HUES64 (cell line): ENCODE results near the gene HOMEZ. TPM values are rescaled to one million over a fixed set of nuclear protein-coding genes. Genes with fewer than 3 reads are reported as not detected.
"Not testable (repeated sequence)": the region's sequence is repeated elsewhere in the genome, so short reads cannot be mapped to it uniquely, and the experiment has no call there.

Experiments
- H3K27ac ChIP-seq: 2 replicates; pipeline ENCODE4 v1.7.0; 2013; ENCODE audit warnings: low read depth, low read length, inconsistent platforms
- H3K27me3 ChIP-seq: 2 replicates; pipeline ENCODE4 v1.6.1; 2013; ENCODE audit warnings: mild to moderate bottlenecking, low read length; ENCODE audit not compliant: insufficient read depth
- H3K36me3 ChIP-seq: 2 replicates; pipeline ENCODE4 v1.6.1; 2013; ENCODE audit warnings: mild to moderate bottlenecking, low read length; ENCODE audit not compliant: insufficient read depth
- H3K4me1 ChIP-seq: 2 replicates; pipeline ENCODE4 v1.6.1; 2013; ENCODE audit warnings: mild to moderate bottlenecking, low read length, moderate library complexity; ENCODE audit not compliant: insufficient read depth
- H3K4me3 ChIP-seq: 2 replicates; pipeline ENCODE4 v1.5.1; 2013; ENCODE audit warnings: mild to moderate bottlenecking, low read length, moderate library complexity
- H3K9ac ChIP-seq: 2 replicates; pipeline ENCODE4 v1.6.1; 2013; ENCODE audit warnings: mild to moderate bottlenecking, low read depth, low read length
- H3K9me3 ChIP-seq: 2 replicates; pipeline ENCODE4 v1.6.1; 2013; ENCODE audit warnings: low read depth, low read length; ENCODE audit not compliant: insufficient read depth
- WGBS: fragments of 150-250, 120-280 bp; methylation state at CpG from one replicate; pipeline ENCODE4 v1.1.7; 2013; ENCODE audit warnings: missing lambda C conversion rate; 5-methylcytosine and 5-hydroxymethylcytosine counted together
- polyA plus RNA-seq, 2 experiments: library from polyadenylated mRNA; stranded (reverse); fragments of 50-300 nt; gene quantifications; one replicate each; pipeline ENCODE4 v1.2.3, GENCODE V29; 2013

The HOMEZ gene, protein sequence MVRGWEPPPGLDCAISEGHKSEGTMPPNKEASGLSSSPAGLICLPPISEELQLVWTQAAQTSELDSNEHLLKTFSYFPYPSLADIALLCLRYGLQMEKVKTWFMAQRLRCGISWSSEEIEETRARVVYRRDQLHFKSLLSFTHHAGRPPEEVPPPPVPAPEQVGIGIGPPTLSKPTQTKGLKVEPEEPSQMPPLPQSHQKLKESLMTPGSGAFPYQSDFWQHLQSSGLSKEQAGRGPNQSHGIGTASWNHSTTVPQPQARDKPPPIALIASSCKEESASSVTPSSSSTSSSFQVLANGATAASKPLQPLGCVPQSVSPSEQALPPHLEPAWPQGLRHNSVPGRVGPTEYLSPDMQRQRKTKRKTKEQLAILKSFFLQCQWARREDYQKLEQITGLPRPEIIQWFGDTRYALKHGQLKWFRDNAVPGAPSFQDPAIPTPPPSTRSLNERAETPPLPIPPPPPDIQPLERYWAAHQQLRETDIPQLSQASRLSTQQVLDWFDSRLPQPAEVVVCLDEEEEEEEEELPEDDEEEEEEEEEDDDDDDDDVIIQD
- 8.1 TPM for polyA plus RNA-seq (2013, experiment 1 of 2)
- 11.6 TPM for polyA plus RNA-seq (2013, experiment 2 of 2)

DNA sequence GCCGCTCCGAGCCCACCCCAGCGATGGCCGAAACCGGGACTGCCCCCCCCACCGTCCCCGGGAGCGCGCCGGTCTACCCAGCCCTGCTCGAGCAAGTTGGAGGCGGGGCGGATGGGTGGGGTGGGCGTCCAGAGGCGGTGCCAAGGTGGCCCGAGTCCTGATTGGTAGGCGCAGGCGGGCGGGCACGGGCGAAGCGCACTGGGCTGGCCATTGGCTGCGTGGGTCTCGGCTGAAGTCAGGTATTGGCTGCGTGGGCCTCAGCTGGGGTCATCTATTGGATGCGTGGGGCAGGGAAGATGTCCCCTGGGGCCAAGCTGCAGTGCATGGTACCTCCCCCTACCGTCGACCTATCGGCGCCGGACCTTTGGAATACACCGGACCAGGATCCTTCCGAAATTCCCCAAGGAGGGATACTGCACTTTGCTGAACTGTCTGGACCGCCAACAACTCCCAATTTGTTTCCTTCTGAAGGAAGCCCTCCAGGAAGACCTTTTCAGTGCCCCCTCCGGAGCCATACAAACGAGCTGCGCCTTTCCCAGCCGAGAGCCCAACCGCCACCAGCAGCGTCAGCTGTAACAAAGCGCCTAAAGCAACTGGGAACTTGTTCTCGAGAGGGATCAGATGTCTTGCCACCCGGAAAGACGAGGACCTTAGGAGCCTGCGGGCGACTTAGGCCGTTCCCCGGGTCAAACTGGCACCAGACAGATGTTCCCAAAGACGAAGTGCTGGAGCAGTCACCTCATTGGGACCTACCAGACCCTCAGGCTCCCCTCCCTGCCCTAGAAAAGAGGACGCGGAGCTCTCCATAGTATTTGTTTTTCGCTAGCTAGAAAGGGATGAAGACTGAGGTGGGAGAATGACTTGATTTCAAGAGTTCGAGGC, at the start of gene HOMEZ:
HOMEZ (minus strand) TSS at position 113 of the 882 bp plus-strand sequence. CDS start 180 bp downstream, outside the sequence.
- WGBS: 1% methylated on average over 53 of the region's 53 CpGs

DNA sequence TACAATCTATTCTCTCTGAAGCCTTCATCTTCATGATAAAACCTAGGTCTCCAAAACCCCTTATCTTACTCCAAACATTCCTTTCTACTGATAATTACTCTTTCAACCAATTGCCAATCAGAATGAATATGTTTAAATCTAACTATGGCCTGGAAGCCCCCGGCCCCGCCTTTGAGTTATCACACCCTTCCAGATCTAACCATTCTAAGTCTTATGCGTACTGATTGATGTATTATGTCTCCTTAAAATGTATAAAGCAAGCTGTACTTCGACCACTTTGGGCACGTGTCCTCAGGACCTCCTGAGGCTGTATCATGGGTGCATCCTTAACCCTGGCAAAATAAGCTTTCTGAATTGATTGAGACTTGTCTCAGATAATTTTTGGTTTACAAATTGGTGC, 49.7 kb upstream of the HOMEZ start:
- Histone ChIP-seq H3K36me3 (no peaks in the 10 kb centered on the region), H3K4me1 (no peaks in the 10 kb centered on the region), H3K9me3 (peaks cover 26% of the 10 kb centered on the region), H3K27ac (no peak overlapping the region), H3K27me3 (no peaks in the 10 kb centered on the region; the same call in 1 of the 2 replicates), H3K4me3 (no peak overlapping the region), H3K9ac (no peak overlapping the region)
- 81% methylated on average over 5 of the region's 5 CpGs for WGBS

More for the DNA sequence above, at the start of gene HOMEZ:
- Histone ChIP-seq H3K36me3 (no peaks in the 10 kb centered on the region; the same call in 1 of the 2 replicates), H3K4me1 (peaks cover 12% of the 10 kb centered on the region; the same call in 1 of the 2 replicates), H3K9ac (peak within 1 kb of the TSS; percentile 75), H3K9me3 (no peaks in the 10 kb centered on the region), H3K27me3 (peaks cover 57% of the 10 kb centered on the region), H3K27ac (peak within 1 kb of the TSS; percentile 44), H3K4me3 (peak within 1 kb of the TSS; percentile 89)

DNA sequence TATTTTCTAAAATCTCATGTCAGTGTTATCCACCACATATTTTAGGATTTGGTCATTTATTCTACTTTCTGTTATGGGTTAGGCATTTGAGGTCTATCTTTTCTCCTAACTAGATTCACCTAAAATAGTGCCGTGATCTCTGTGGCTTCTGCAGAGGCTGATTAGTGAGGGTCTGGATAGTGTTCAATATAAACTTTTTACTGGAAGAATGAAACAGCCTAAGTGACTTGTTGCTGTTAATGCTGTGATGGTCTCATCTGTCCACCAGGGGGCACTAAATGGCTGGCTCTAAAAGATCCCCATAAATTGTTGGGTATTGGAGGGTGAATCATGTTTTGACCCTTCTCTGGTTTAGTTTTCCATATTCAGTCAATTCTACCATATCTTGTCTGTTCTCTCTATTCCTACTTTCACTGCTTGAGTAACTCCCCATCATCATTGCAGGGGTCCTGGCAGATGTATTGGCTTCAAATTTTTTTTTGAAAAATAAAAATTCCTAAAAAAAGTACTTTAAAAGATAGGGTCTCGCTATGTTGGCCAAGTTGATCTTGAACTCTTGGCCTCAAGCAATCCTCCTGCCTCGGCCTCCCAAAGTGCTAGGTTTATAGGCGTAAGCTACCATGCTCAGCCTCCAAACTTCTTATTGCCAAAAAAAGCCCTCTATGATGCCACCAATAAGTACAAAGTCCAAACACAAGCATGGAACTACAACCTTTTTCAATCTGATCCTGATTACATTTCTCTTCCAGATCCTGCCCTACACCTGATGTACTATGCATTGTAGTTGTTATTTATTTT, 42.2 kb upstream of the HOMEZ start:
- H3K4me1 ChIP-seq: no peaks in the 10 kb centered on the region; the same call in 1 of the 2 replicates
- no peak overlapping the region for H3K9ac ChIP-seq
- 58% methylated on average over 4 of the region's 4 CpGs for WGBS
- H3K36me3 ChIP-seq: peaks cover 30% of the 10 kb centered on the region
- H3K27me3 ChIP-seq: no peaks in the 10 kb centered on the region
- no peak overlapping the region for H3K27ac ChIP-seq
- H3K4me3 ChIP-seq: no peak overlapping the region
- no peaks in the 10 kb centered on the region for H3K9me3 ChIP-seq

DNA sequence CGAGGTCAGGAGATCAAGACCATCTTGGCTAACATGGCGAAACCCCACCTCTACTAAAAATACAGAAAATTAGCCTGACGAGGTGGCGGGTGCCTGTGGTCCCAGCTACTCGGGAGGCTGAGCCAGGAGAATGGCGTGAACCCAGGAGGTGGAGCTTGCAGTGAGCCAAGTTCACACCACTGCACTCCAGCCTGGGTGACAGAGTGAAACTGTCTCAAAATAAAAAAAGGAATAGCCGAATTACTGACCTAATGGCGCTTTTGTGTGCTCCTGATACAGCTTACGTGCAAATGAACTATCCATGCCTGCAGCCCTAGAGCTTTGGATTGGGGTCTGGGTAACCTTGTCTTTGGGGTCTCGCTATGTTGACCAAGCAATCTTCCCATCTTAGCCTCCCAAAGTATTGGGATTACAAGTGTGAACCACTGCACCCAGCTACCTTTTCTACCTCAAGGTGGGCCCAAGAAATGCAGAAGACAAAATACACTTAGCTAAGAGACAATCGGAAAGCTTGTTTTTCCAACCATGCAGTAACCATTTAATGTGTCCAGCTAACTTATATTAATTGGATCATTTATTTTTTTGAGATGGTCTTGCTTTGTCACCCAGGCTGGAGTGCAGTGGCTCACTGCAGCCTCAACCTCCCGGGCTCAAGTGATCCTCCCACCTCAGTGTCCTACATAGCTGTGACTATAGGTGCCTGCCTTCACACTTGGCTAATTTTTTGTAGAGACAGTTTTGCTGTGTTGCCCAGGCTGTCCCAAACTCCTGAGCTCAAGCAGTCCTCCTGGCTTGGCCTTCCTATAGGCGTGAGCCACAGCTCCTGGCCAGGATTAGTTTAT, 40.8 kb upstream of the HOMEZ start:
- no peak overlapping the region for H3K4me3 ChIP-seq
- H3K27ac ChIP-seq: no peak overlapping the region
- H3K36me3 ChIP-seq: peaks cover 38% of the 10 kb centered on the region
- no peaks in the 10 kb centered on the region for H3K9me3 ChIP-seq
- no peaks in the 10 kb centered on the region for H3K27me3 ChIP-seq
- H3K4me1 ChIP-seq: no peaks in the 10 kb centered on the region; the same call in 1 of the 2 replicates
- 86% methylated on average over 12 of the region's 13 CpGs for WGBS
- no peak overlapping the region for H3K9ac ChIP-seq

DNA sequence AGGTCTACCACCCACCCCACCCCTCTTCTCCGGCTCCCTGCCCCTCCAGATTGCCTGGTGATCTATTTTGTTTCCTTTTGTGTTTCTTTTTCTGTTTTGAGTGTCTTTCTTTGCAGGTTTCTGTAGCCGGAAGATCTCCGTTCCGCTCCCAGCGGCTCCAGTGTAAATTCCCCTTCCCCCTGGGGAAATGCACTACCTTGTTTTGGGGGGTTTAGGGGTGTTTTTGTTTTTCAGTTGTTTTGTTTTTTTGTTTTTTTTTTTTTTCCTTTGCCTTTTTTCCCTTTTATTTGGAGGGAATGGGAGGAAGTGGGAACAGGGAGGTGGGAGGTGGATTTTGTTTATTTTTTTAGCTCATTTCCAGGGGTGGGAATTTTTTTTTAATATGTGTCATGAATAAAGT, 39.8 kb upstream of the HOMEZ start:
- H3K4me3 ChIP-seq, H3K4me1 ChIP-seq, H3K27ac ChIP-seq, H3K9me3 ChIP-seq, H3K9ac ChIP-seq, H3K27me3 ChIP-seq: not testable (repeated sequence)
- peaks cover 38% of the 10 kb centered on the region for H3K36me3 ChIP-seq
- no CpG with 5 or more reads among the region's 5 CpGs for WGBS

DNA sequence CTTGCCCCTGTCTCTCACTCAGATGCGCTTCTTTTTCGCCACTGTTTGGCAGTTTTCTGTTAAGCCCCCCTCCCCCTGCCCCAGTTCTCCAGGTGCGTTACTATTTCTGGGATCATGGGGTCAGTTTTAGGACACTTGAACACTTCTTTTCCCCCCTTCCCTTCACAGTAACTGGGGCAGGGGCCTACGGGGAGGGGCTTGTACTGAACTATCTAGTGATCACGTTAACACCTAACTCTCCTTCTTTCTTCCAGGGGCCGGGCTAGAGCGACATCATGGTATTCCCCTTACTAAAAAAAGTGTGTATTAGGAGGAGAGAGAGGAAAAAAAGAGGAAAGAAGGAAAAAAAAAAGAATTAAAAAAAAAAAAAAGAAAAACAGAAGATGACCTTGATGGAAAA, 39.1 kb upstream of the HOMEZ start:
- no peak overlapping the region for H3K9ac ChIP-seq
- peaks cover 38% of the 10 kb centered on the region for H3K36me3 ChIP-seq
- H3K4me3 ChIP-seq: no peak overlapping the region
- no peaks in the 10 kb centered on the region for H3K27me3 ChIP-seq
- no peak overlapping the region for H3K27ac ChIP-seq
- peaks cover 6% of the 10 kb centered on the region for H3K4me1 ChIP-seq
- no peaks in the 10 kb centered on the region for H3K9me3 ChIP-seq
- WGBS: 97% methylated on average over 5 of the region's 7 CpGs

DNA sequence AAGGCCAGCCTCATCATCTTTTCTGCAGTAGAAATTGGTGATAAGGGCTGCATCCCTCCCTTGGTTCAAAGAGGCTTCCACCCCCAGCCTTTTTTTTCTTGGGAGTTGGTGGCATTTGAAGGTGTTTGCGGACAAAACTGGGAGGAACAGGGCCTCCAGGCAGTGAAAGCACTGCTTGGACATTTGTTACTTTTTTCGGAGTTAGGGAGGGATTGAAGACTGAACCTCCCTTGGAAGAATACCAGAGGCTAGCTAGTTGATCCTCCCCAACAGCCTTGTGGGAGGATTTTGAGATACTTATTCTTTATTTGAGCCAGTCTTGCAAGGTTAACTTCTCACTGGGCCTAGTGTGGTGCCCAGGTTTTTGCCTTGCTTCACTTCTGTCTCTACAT, 38.5 kb upstream of the HOMEZ start:
- no peak overlapping the region for H3K27ac ChIP-seq
- WGBS: 90% methylated on average over 2 of the region's 2 CpGs

DNA sequence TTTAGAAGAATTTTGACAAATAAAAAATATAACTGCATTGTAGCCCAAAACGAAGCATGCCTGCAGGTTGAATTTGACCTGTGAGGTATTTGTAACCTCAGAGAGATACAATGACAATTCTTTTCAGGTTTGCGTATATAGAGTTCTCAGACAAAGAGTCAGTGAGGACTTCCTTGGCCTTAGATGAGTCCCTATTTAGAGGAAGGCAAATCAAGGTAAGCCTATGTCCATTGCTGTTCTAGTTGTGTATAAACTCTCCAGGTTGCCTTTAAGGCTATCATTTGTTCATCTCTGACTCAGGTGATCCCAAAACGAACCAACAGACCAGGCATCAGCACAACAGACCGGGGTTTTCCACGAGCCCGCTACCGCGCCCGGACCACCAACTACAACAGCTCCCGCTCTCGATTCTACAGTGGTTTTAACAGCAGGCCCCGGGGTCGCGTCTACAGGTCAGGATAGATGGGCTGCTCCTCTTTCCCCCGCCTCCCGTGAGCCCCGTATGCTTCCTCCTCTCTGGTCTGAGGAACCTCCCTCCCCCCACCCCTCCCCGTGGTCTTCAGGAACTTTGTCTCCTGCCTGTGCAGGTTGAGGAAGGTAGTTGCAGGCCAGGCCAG, 38.0 kb upstream of the HOMEZ start:
- Histone ChIP-seq H3K27ac (no peak overlapping the region), H3K36me3 (peaks cover 38% of the 10 kb centered on the region), H3K9ac (no peak overlapping the region), H3K27me3 (no peaks in the 10 kb centered on the region), H3K4me3 (no peak overlapping the region), H3K9me3 (no peaks in the 10 kb centered on the region), H3K4me1 (peaks cover 10% of the 10 kb centered on the region)
- WGBS: 96% methylated on average over 17 of the region's 18 CpGs

More for the DNA sequence above, 38.5 kb upstream of the HOMEZ start:
- Histone ChIP-seq H3K9me3 (no peaks in the 10 kb centered on the region), H3K4me3 (no peak overlapping the region), H3K9ac (no peak overlapping the region), H3K4me1 (peaks cover 10% of the 10 kb centered on the region), H3K27me3 (no peaks in the 10 kb centered on the region), H3K36me3 (peaks cover 38% of the 10 kb centered on the region)

DNA sequence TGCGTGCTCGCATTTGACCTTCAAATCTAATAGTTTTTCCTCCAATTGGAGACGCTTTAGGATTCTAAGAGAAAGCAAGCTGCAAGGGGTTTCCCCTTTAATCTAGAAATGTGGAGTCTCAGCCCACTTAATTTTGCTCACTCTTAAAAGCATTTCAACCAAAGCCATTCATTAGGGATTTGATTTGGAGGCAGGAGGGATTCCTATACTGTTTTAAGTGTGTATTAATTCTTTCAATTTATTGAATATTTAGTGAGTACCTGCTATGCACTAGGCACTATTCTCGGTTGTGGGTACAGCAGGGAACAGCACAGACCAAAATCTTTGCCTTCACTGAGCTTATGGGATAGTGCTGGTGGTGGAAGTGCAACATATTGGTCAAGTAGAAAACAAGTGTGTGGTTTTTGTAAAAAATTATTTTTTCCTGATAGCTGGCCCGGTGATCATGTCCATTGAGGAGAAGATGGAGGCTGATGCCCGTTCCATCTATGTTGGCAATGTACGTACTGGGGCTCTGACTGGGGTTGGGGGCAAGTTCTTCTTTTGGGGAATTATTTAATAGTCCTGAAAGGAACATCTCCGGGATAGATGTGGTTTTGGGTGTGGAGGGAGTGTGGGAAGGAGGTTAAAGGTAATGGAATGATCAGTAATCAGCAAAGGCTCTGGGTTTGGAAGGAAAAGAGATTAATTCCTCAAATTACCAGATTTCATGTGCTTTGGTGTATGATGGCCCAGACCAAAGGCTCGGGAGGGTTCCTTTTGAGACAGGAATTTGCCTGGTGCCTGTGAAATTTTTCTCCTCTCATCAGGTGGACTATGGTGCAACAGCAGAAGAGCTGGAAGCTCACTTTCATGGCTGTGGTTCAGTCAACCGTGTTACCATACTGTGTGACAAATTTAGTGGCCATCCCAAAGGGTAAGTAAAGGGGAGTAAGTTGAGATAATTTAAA, 36.9 kb upstream of the HOMEZ start:
- Histone ChIP-seq H3K4me3 (peak overlapping the region; percentile 99), H3K4me1 (peaks cover 10% of the 10 kb centered on the region), H3K9me3 (no peaks in the 10 kb centered on the region), H3K27me3 (no peaks in the 10 kb centered on the region), H3K27ac (0 out of 2 replicates have a peak overlapping the region, but pooled peaks have one; percentile 20), H3K9ac (peak overlapping the region; percentile 98), H3K36me3 (peaks cover 38% of the 10 kb centered on the region)
- 56% methylated on average over 10 of the region's 10 CpGs for WGBS
